ENCODE measurements around the gene GALNT10. TPM values are rescaled to one million over a fixed set of nuclear protein-coding genes. Genes with fewer than 3 reads are reported as not detected.

Gene GALNT10
- total and polyA plus RNA-seq, 5 donors = 3.4 to 21.7 (median 15.4) TPM

- peaks cover 15% of the 10 kb centered on the region for H3K4me1 ChIP-seq (ENCODE audit: control insufficient read depth, insufficient read depth, low read length)
- no peaks in the 10 kb centered on the region for H3K9me3 ChIP-seq (ENCODE audit: control insufficient read depth, low read length)
- no peak overlapping the region for H3K4me3 ChIP-seq (ENCODE audit: low read length)
- H3K27me3 ChIP-seq (ENCODE audit: control insufficient read depth, insufficient read depth) = no peaks in the 10 kb centered on the region
- no peak for ATAC-seq
- DNase-seq = no peak
- intact Hi-C loops (cut with DNase I) = no loop called here
- 96% methylated on average over 4 of the region's 4 CpGs for WGBS
- no peak overlapping the region for H3K27ac ChIP-seq (ENCODE audit: low read length)
Observed at GRCh38 chr5:154373326-154373725, 182.8 kb downstream of the GALNT10 start.

GRCh38 chr5:154373729-154374179 is 183.2 kb downstream of the GALNT10 start:
- Histone ChIP-seq H3K27me3 (ENCODE audit: control insufficient read depth, insufficient read depth) (no peaks in the 10 kb centered on the region), H3K4me3 (ENCODE audit: low read length) (no peak overlapping the region), H3K27ac (ENCODE audit: low read length) (no peak overlapping the region), H3K9me3 (ENCODE audit: control insufficient read depth, low read length) (no peaks in the 10 kb centered on the region), H3K4me1 (ENCODE audit: control insufficient read depth, insufficient read depth, low read length) (peaks cover 15% of the 10 kb centered on the region)
- intact Hi-C loops (cut with DNase I) = no loop called here
- WGBS = 88% methylated on average over 8 of the region's 8 CpGs
- DNase-seq (no peak), ATAC-seq (no peak)

- DNase-seq = no peak
- no peak overlapping the region for H3K4me3 ChIP-seq (ENCODE audit: low read length)
- no peaks in the 10 kb centered on the region for H3K9me3 ChIP-seq (ENCODE audit: control insufficient read depth, low read length)
- H3K4me1 ChIP-seq (ENCODE audit: control insufficient read depth, insufficient read depth, low read length) = peaks cover 15% of the 10 kb centered on the region
- WGBS = 98% methylated on average over 4 of the region's 4 CpGs
- no peak for ATAC-seq
- no peak overlapping the region for H3K27ac ChIP-seq (ENCODE audit: low read length)
- intact Hi-C loops (cut with DNase I) = no loop called here
- no peaks in the 10 kb centered on the region for H3K27me3 ChIP-seq (ENCODE audit: control insufficient read depth, insufficient read depth)
Observed at GRCh38 chr5:154374264-154374663, 183.7 kb downstream of the GALNT10 start.

- WGBS = 76% methylated on average over 3 of the region's 3 CpGs
- ATAC-seq (no peak), DNase-seq (no peak)
- no peak overlapping the region for H3K27ac ChIP-seq (ENCODE audit: low read length)
- H3K4me1 ChIP-seq (ENCODE audit: control insufficient read depth, insufficient read depth, low read length) = peaks cover 10% of the 10 kb centered on the region
- no peaks in the 10 kb centered on the region for H3K27me3 ChIP-seq (ENCODE audit: control insufficient read depth, insufficient read depth)
- H3K4me3 ChIP-seq (ENCODE audit: low read length) = no peak overlapping the region
- intact Hi-C loops (cut with DNase I) = no loop called here
- H3K9me3 ChIP-seq (ENCODE audit: control insufficient read depth, low read length) = no peaks in the 10 kb centered on the region
Observed at GRCh38 chr5:154375329-154376008, 184.9 kb downstream of the GALNT10 start.

- DNase-seq (no peak), ATAC-seq (no peak)
- WGBS = 73% methylated on average over 4 of the region's 4 CpGs
- no peak overlapping the region for H3K27ac ChIP-seq (ENCODE audit: low read length)
- no peak overlapping the region for H3K4me3 ChIP-seq (ENCODE audit: low read length)
- intact Hi-C loops (cut with DNase I) = no loop called here
- H3K4me1 ChIP-seq (ENCODE audit: control insufficient read depth, insufficient read depth, low read length) = peaks cover under 1% of the 10 kb centered on the region
- H3K27me3 ChIP-seq (ENCODE audit: control insufficient read depth, insufficient read depth) = no peaks in the 10 kb centered on the region
- H3K9me3 ChIP-seq (ENCODE audit: control insufficient read depth, low read length) = no peaks in the 10 kb centered on the region
Observed at GRCh38 chr5:154376481-154376880, 185.9 kb downstream of the GALNT10 start.

GRCh38 chr5:154377754-154378533 is 187.4 kb downstream of the GALNT10 start:
- ATAC-seq = no peak
- Histone ChIP-seq H3K4me3 (ENCODE audit: low read length) (no peak overlapping the region), H3K9me3 (ENCODE audit: control insufficient read depth, low read length) (no peaks in the 10 kb centered on the region), H3K27ac (ENCODE audit: low read length) (no peak overlapping the region), H3K4me1 (ENCODE audit: control insufficient read depth, insufficient read depth, low read length) (no peaks in the 10 kb centered on the region), H3K27me3 (ENCODE audit: control insufficient read depth, insufficient read depth) (no peaks in the 10 kb centered on the region)
- intact Hi-C loops (cut with DNase I) = no loop called here
- 93% methylated on average over 4 of the region's 4 CpGs for WGBS
- no peak for DNase-seq

GRCh38 chr5:154380263-154380662 is 189.7 kb downstream of the GALNT10 start:
- Histone ChIP-seq H3K27me3 (ENCODE audit: control insufficient read depth, insufficient read depth) (no peaks in the 10 kb centered on the region), H3K4me1 (ENCODE audit: control insufficient read depth, insufficient read depth, low read length) (no peaks in the 10 kb centered on the region), H3K27ac (ENCODE audit: low read length) (no peak overlapping the region), H3K9me3 (ENCODE audit: control insufficient read depth, low read length) (no peaks in the 10 kb centered on the region), H3K4me3 (ENCODE audit: low read length) (no peak overlapping the region)
- intact Hi-C loops (cut with DNase I) = no loop called here
- no peak for DNase-seq
- 93% methylated on average over 12 of the region's 12 CpGs for WGBS
- no peak for ATAC-seq

GRCh38 chr5:154384480-154385235 is 194.1 kb downstream of the GALNT10 start:
- Histone ChIP-seq H3K9me3 (ENCODE audit: control insufficient read depth, low read length) (no peaks in the 10 kb centered on the region), H3K4me1 (ENCODE audit: control insufficient read depth, insufficient read depth, low read length) (no peaks in the 10 kb centered on the region), H3K4me3 (ENCODE audit: low read length) (no peak overlapping the region), H3K27ac (ENCODE audit: low read length) (no peak overlapping the region), H3K27me3 (ENCODE audit: control insufficient read depth, insufficient read depth) (no peaks in the 10 kb centered on the region)
- no peak for ATAC-seq
- intact Hi-C loops (cut with DNase I) = no loop called here
- WGBS = 65% methylated on average over 9 of the region's 9 CpGs
- DNase-seq = no peak

GRCh38 chr5:154385236-154385512 is 194.6 kb downstream of the GALNT10 start:
- Histone ChIP-seq H3K27ac (ENCODE audit: low read length) (no peak overlapping the region), H3K4me3 (ENCODE audit: low read length) (no peak overlapping the region), H3K9me3 (ENCODE audit: control insufficient read depth, low read length) (no peaks in the 10 kb centered on the region), H3K4me1 (ENCODE audit: control insufficient read depth, insufficient read depth, low read length) (no peaks in the 10 kb centered on the region), H3K27me3 (ENCODE audit: control insufficient read depth, insufficient read depth) (no peaks in the 10 kb centered on the region)
- peak in 1 of 2 donors; percentile 55 for ATAC-seq
- WGBS = 38% methylated on average over 8 of the region's 8 CpGs
- intact Hi-C loops (cut with DNase I) = no loop called here
- DNase-seq = no peak

GRCh38 chr5:154386952-154387629 is 196.6 kb downstream of the GALNT10 start:
- intact Hi-C loops (cut with DNase I) = no loop called here
- no peak overlapping the region for H3K4me3 ChIP-seq (ENCODE audit: low read length)
- DNase-seq = no peak

GRCh38 chr5:154388842-154389241 is 198.3 kb downstream of the GALNT10 start:
- H3K27me3 ChIP-seq (ENCODE audit: control insufficient read depth, insufficient read depth) = no peaks in the 10 kb centered on the region
- no peak overlapping the region for H3K4me3 ChIP-seq (ENCODE audit: low read length)
- DNase-seq (no peak), ATAC-seq (no peak)
- H3K27ac ChIP-seq (ENCODE audit: low read length) = no peak overlapping the region
- WGBS = 90% methylated on average over 2 of the region's 2 CpGs
- no peaks in the 10 kb centered on the region for H3K4me1 ChIP-seq (ENCODE audit: control insufficient read depth, insufficient read depth, low read length)
- intact Hi-C loops (cut with DNase I) = no loop called here
- H3K9me3 ChIP-seq (ENCODE audit: control insufficient read depth, low read length) = no peaks in the 10 kb centered on the region

More at GRCh38 chr5:154386952-154387629, 196.6 kb downstream of the GALNT10 start:
- Histone ChIP-seq H3K4me1 (ENCODE audit: control insufficient read depth, insufficient read depth, low read length) (no peaks in the 10 kb centered on the region), H3K27ac (ENCODE audit: low read length) (no peak overlapping the region), H3K27me3 (ENCODE audit: control insufficient read depth, insufficient read depth) (no peaks in the 10 kb centered on the region), H3K9me3 (ENCODE audit: control insufficient read depth, low read length) (no peaks in the 10 kb centered on the region)
- 95% methylated on average over 6 of the region's 6 CpGs for WGBS
- ATAC-seq = no peak
